ENCODE results near the gene TAF10.

GRCh38 chr11:6656584-6656915 lies 44.5 kb upstream of the TAF10 start:
- TF ChIP-seq CTCF (IDR thresholded peaks at IDR 0.05; ENCODE audit: insufficient read depth, low read length), result no peak
- no peak for TF ChIP-seq REST (IDR thresholded peaks at IDR 0.05; ENCODE audit: insufficient replicate concordance, low read depth)
- TF ChIP-seq POLR2AphosphoS5 (IDR thresholded peaks at IDR 0.05; ENCODE audit: low read depth), result no peak
- TF ChIP-seq GABPA (IDR thresholded peaks at IDR 0.05; ENCODE audit: low read depth), result no peak
- no peak for TF ChIP-seq SPI1 (IDR thresholded peaks at IDR 0.05; ENCODE audit: borderline replicate concordance, low read depth)
